Keratinocyte (primary cell): ENCODE results near the gene SMO.

Experiments
- EZH2 ChIP-seq: IDR thresholded peaks from one replicate; pipeline ENCODE4 v1.6.1; 2012; ENCODE audit warnings: inconsistent platforms, mild to moderate bottlenecking, low read length, moderate library complexity
- TF ChIP-seq, protein P1 (sequence below), 3 experiments: IDR thresholded peaks in 1 of 3; conservative IDR thresholded peaks in 1 of 3; optimal IDR thresholded peaks in 1 of 3; 2 replicates in 2 of 3; 3 replicates in 1 of 3; pipeline versions ENCODE3 to v1.5.1; 2011; ENCODE audit warnings: low read length in 3 of 3, mild to moderate bottlenecking in 3 of 3, moderate library complexity in 2 of 3, control low read depth in 1 of 3, inconsistent platforms in 1 of 3; ENCODE audit not compliant: insufficient read depth in 2 of 3; ENCODE audit errors: extremely low read depth in 1 of 3

DNA sequence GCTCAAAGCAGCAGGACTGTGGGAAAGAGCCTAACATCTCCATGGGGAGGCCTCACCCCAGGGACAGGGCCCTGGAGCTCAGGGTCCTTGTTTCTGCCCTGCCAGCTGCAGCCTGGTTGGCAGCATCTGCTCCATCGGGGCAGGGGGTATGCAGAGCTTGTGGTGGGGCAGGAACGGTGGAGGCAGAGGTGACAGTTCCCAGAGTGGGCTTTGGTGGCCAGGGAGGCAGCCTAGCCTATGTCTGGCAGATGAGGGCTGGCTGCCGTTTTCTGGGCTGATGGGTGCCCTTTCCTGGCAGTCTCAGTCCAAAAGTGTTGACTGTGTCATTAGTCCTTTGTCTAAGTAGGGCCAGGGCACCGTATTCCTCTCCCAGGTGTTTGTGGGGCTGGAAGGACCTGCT, 24.2 kb downstream of the SMO start:
- TF ChIP-seq, protein P1, sequence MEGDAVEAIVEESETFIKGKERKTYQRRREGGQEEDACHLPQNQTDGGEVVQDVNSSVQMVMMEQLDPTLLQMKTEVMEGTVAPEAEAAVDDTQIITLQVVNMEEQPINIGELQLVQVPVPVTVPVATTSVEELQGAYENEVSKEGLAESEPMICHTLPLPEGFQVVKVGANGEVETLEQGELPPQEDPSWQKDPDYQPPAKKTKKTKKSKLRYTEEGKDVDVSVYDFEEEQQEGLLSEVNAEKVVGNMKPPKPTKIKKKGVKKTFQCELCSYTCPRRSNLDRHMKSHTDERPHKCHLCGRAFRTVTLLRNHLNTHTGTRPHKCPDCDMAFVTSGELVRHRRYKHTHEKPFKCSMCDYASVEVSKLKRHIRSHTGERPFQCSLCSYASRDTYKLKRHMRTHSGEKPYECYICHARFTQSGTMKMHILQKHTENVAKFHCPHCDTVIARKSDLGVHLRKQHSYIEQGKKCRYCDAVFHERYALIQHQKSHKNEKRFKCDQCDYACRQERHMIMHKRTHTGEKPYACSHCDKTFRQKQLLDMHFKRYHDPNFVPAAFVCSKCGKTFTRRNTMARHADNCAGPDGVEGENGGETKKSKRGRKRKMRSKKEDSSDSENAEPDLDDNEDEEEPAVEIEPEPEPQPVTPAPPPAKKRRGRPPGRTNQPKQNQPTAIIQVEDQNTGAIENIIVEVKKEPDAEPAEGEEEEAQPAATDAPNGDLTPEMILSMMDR (optimal IDR thresholded peaks at IDR 0.05 in 1 of 3, IDR thresholded peaks at IDR 0.05 in 1 of 3, conservative IDR thresholded peaks at IDR 0.05 in 1 of 3; ENCODE audit: extremely low read depth in 1 of 3, insufficient read depth in 2 of 3, low read length in 3 of 3): no peak
- no peak for TF ChIP-seq EZH2
